Measurements from ENCODE around the gene RAB23. TPM values are rescaled to one million over a fixed set of nuclear protein-coding genes. Genes with fewer than 3 reads are reported as not detected.

The RAB23 gene
- total RNA-seq, 6 donors from 2014 or later, result 6.3 to 19.7 (median 9.1) TPM

GRCh38 chr6:57217270-57217669 lies 4.8 kb downstream of the RAB23 start:
- no peaks in the 10 kb centered on the region for H3K27me3 ChIP-seq
- no peak overlapping the region for H3K27ac ChIP-seq
- H3K36me3 ChIP-seq, result no peaks in the 10 kb centered on the region
- no peaks in the 10 kb centered on the region for H3K9me3 ChIP-seq
- ATAC-seq (ENCODE audit: low FRiP score in 2 of 2) (no peak), DNase-seq (peak in 1 of 2 donors; percentile 17)
- TF ChIP-seq CTCF (IDR thresholded peaks at IDR 0.05) (no peak), EP300 (IDR thresholded peaks at IDR 0.05) (no peak), POLR2AphosphoS5 (IDR thresholded peaks at IDR 0.05) (no peak), POLR2A (IDR thresholded peaks at IDR 0.05) (no peak)
- 93 to 99% methylated on average over 11 of the region's 11 CpGs for WGBS, 2 donors
- no peak overlapping the region for H3K4me3 ChIP-seq
- peaks cover 0 to 10% (median 4%) of the 10 kb centered on the region in 4 donors for H3K4me1 ChIP-seq

- ATAC-seq (ENCODE audit: low FRiP score in 2 of 2) (no peak), DNase-seq (no peak)
- no peak overlapping the region for H3K4me3 ChIP-seq
- H3K36me3 ChIP-seq, result no peaks in the 10 kb centered on the region
- no peaks in the 10 kb centered on the region for H3K27me3 ChIP-seq
- no peak overlapping the region for H3K27ac ChIP-seq
- TF ChIP-seq POLR2AphosphoS5 (IDR thresholded peaks at IDR 0.05) (no peak), POLR2A (IDR thresholded peaks at IDR 0.05) (no peak), EP300 (IDR thresholded peaks at IDR 0.05) (no peak), CTCF (IDR thresholded peaks at IDR 0.05) (no peak)
- H3K9me3 ChIP-seq, result no peaks in the 10 kb centered on the region
- peaks cover 0 to 10% (median 4%) of the 10 kb centered on the region in 4 donors for H3K4me1 ChIP-seq
- 74 to 77% methylated on average over 7 of the region's 7 CpGs for WGBS, 2 donors
Measured at GRCh38 chr6:57216235-57217101, 5.6 kb downstream of the RAB23 start.

GRCh38 chr6:57215260-57215659 lies 6.8 kb downstream of the RAB23 start:
- Histone ChIP-seq H3K4me3 (no peak overlapping the region), H3K4me1 (no peaks in the 10 kb centered on the region), H3K36me3 (no peaks in the 10 kb centered on the region), H3K9me3 (no peaks in the 10 kb centered on the region), H3K27me3 (no peaks in the 10 kb centered on the region), H3K27ac (no peak overlapping the region)
- no peak for DNase-seq
- TF ChIP-seq EP300 (IDR thresholded peaks at IDR 0.05) (no peak), POLR2AphosphoS5 (IDR thresholded peaks at IDR 0.05) (no peak), POLR2A (IDR thresholded peaks at IDR 0.05) (no peak), CTCF (IDR thresholded peaks at IDR 0.05) (no peak)
- no peak for ATAC-seq (ENCODE audit: low FRiP score in 2 of 2)
- 84 to 88% methylated on average over 1 of the region's 1 CpG for WGBS, 2 donors

GRCh38 chr6:57210060-57210459 lies 12.0 kb downstream of the RAB23 start:
- ATAC-seq (ENCODE audit: low FRiP score in 2 of 2), result no peak
- DNase-seq, result no peak
- H3K4me3 ChIP-seq, result no peak overlapping the region
- TF ChIP-seq POLR2AphosphoS5 (IDR thresholded peaks at IDR 0.05), result no peak
- TF ChIP-seq CTCF (IDR thresholded peaks at IDR 0.05), result no peak
- TF ChIP-seq POLR2A (IDR thresholded peaks at IDR 0.05), result no peak
- no peak for TF ChIP-seq EP300 (IDR thresholded peaks at IDR 0.05)
- 96 to 97% methylated on average over 5 of the region's 5 CpGs for WGBS, 2 donors
- no peaks in the 10 kb centered on the region for H3K36me3 ChIP-seq
- no peaks in the 10 kb centered on the region for H3K9me3 ChIP-seq
- H3K27me3 ChIP-seq, result no peaks in the 10 kb centered on the region
- H3K27ac ChIP-seq, result no peak overlapping the region
- no peaks in the 10 kb centered on the region for H3K4me1 ChIP-seq

GRCh38 chr6:57209030-57209429 lies 13.1 kb downstream of the RAB23 start:
- Histone ChIP-seq H3K9me3 (no peaks in the 10 kb centered on the region), H3K4me1 (no peaks in the 10 kb centered on the region), H3K36me3 (no peaks in the 10 kb centered on the region), H3K4me3 (no peak overlapping the region), H3K27ac (no peak overlapping the region), H3K27me3 (no peaks in the 10 kb centered on the region)
- no peak for DNase-seq
- ATAC-seq (ENCODE audit: low FRiP score in 2 of 2), result no peak
- no peak for TF ChIP-seq POLR2A (IDR thresholded peaks at IDR 0.05)
- TF ChIP-seq CTCF (IDR thresholded peaks at IDR 0.05), result no peak
- no peak for TF ChIP-seq EP300 (IDR thresholded peaks at IDR 0.05)
- no peak for TF ChIP-seq POLR2AphosphoS5 (IDR thresholded peaks at IDR 0.05)

Data from upper lobe of left lung (tissue), 6 donors.